GM12891 (cell line): ENCODE results near the gene PPHLN1.
"Not testable (repeated sequence)": the region's sequence is repeated elsewhere in the genome, so short reads cannot be mapped to it uniquely, and the experiment has no call there.

Source experiments
- DNase-seq: peaks from one replicate; pipeline ENCODE4 v3.0.0; 2011; ENCODE audit warnings: low spot score; ENCODE audit not compliant: insufficient read length
- FAIRE-seq: peaks from 2 replicates; lab custom pipeline; 2011; peaks lifted over from hg19 to GRCh38; lab: Jason Lieb, UNC
- PAX5 ChIP-seq: IDR thresholded peaks from 2 replicates; pipeline ENCODE4 v1.6.1; 2011; ENCODE audit warnings: low read length, moderate library complexity, mild to moderate bottlenecking; ENCODE audit not compliant: insufficient read depth, severe bottlenecking
- POLR2A ChIP-seq: IDR thresholded peaks from 2 replicates; pipeline ENCODE4 v1.6.1; 2011; ENCODE audit warnings: low read depth, low read length, control low read depth
- POLR2AphosphoS5 ChIP-seq: IDR thresholded peaks from 2 replicates; pipeline ENCODE4 v1.6.1; 2011; ENCODE audit warnings: low read depth, low read length, control low read depth
- POU2F2 ChIP-seq: IDR thresholded peaks from 2 replicates; pipeline ENCODE4 v1.6.1; 2011; ENCODE audit warnings: low read depth, mild to moderate bottlenecking, control low read depth, low read length, moderate library complexity
- SPI1 ChIP-seq: IDR thresholded peaks from 2 replicates; pipeline ENCODE4 v1.6.1; 2011; ENCODE audit warnings: low read depth, low read length, control low read depth
- TAF1 ChIP-seq: IDR thresholded peaks from 2 replicates; pipeline ENCODE4 v1.6.1; 2011; ENCODE audit warnings: low read depth, low read length, control low read depth

PPHLN1 gene

DNA sequence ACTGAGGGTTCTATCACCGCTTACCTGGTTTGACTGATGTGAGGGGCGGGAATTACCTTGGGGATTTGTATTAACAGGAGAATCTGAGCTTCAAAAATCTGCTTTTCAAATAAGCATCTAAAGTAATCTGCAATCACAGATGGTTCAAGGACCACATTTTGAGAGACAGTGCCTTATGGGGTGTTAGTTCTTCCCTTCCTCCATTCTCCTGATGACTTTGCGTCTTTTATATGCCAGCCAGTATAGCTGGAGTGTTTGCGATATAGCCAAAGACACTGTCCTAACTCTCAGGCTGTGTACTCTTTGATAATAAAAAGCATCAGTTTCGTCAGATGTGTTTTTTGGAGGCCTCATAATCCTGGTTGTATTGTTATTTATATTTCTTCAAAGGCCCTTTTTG lies 39.5 kb downstream of the PPHLN1 start:
- DNase-seq (no peak), FAIRE-seq (no peak)
- no peak for TF ChIP-seq TAF1
- TF ChIP-seq POLR2AphosphoS5, result no peak
- no peak for TF ChIP-seq POU2F2
- TF ChIP-seq SPI1, result no peak
- no peak for TF ChIP-seq PAX5
- TF ChIP-seq POLR2A, result no peak

DNA sequence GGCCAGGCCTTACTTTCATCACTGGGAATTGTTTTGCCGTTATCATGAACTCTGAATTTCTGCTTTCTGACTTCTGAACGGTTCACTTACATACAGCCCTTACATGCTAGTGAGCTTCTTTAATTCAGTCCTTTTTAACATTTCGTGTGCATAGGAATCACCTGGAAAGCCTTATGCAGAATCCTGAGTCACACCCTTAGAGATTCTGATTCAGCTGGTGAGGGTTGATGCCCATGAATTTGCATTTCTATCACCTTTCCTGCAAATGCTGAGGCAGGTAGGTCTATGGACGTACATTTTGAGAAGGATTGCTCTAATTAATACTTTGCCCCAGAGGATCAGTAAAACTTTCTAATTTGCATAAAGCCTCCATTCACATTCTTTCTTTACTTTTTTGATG lies 44.0 kb downstream of the PPHLN1 start:
- no peak for DNase-seq
- no peak for TF ChIP-seq TAF1
- TF ChIP-seq SPI1, result no peak
- TF ChIP-seq POU2F2, result no peak
- TF ChIP-seq POLR2A, result no peak
- TF ChIP-seq POLR2AphosphoS5, result no peak
- TF ChIP-seq PAX5, result no peak
- FAIRE-seq, result no peak

DNA sequence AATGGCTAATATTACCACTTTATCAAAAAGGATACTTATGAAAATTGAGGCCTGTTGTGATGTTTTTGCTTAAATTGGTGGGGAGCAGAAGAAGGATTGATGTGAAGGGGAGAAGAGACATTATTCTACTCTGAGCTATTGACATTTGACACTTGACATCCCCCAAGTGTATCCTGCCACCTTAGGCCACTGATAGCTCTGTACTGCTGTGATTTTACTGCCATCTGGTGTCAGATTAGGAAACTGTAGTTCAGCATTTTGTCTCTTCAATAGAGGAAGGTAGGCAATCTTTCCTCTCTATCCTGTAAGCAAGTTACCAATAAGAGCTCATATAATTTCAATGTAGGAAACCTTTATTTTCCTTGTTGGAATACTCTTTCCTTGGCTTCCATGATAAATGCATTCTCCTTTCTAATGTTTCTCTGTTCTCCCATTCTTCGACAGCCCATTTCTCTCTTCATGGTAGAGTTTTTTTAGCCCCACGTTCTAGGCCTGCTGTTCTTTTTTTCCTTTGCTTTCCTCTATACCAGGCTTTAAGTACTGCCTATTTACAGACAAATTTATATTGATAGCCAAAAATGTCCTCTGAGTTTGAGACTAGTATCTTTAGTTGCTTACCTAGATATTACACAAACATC lies 46.3 kb downstream of the PPHLN1 start:
- TF ChIP-seq POLR2A (no peak), POLR2AphosphoS5 (no peak), POU2F2 (no peak), SPI1 (no peak), TAF1 (no peak), PAX5 (no peak)
- FAIRE-seq (peak; percentile 92), DNase-seq (peak; percentile 5)

DNA sequence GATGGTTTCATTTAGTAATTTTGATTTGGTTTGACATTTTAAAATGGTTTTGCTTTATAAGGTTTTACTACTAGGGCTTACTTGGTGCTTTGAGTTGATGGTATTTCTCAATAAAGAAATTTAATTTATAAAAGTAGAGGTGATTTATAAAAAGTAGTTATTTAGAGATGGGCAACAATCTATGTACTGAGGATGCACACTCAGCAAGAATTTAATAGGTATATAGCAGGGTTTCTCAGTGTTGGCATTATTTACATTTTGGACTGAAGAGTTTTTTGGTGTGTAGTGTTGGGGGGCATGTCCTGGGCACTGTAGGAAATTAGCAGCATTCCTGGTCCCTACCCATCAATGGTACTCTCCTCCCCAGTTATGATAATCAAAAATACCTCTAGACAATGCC lies 47.7 kb downstream of the PPHLN1 start:
- no peak for FAIRE-seq
- no peak for TF ChIP-seq SPI1
- no peak for TF ChIP-seq POLR2AphosphoS5
- no peak for TF ChIP-seq PAX5
- TF ChIP-seq POLR2A, result no peak
- no peak for TF ChIP-seq POU2F2
- TF ChIP-seq TAF1, result no peak

DNA sequence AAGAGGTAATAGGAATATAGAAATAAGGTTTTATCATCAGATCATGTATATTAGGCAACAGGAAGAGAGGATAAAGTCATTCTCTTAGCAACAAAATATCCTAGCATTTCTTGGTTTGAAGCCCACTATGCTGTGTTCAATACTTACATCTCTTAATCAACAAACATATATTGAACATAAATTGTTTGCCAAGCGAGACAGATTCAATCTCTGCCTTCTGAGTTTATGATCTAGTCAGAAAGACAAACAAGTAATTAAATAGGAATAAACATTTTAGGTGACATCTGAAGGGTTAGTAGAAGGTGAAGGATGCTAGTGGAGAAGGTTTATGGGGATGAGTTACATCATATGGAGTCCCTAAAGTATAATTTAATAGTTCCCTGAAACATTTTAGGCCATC lies 54.8 kb downstream of the PPHLN1 start:
- DNase-seq, result no peak
- no peak for FAIRE-seq
- TF ChIP-seq POU2F2 (no peak), PAX5 (no peak), TAF1 (no peak), SPI1 (no peak), POLR2AphosphoS5 (no peak), POLR2A (no peak)

More for the DNA sequence above, 47.7 kb downstream of the PPHLN1 start:
- DNase-seq, result no peak

DNA sequence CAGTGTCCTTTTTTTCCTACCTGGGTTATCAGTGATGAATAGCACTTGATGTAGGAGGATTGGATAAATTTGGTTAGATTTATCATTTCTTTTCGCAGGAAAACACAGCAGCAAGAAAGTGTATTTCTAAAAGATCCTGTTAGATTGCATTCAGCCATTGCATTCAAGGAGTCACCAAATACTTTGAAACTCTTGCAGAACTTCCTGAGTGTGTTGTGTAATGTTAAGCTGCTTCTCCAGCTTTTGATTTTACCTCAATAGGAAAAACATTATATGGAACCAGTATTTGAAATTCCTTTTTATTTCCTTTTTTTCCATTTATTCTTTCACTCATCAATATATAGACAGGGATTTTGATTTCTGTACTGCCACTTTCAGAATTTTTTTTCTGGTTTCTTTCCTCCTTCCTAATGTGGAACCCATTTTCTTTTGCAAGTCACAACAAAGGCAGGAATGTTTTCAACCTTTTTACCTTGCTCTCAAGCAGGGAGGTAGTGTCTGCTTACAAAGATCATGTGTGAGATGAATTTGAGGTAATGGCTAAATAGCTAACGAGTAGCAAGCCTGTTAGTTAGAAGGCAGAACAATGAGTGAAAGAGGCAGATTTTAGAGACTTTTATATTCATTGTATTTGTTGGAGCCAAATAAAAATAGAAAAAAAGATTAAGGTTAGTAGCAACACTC lies 56.2 kb downstream of the PPHLN1 start:
- peak; percentile 16 for FAIRE-seq
- no peak for TF ChIP-seq PAX5
- no peak for TF ChIP-seq TAF1
- TF ChIP-seq SPI1, result no peak
- TF ChIP-seq POLR2A, result no peak
- TF ChIP-seq POU2F2, result no peak
- no peak for TF ChIP-seq POLR2AphosphoS5
- DNase-seq, result no peak

DNA sequence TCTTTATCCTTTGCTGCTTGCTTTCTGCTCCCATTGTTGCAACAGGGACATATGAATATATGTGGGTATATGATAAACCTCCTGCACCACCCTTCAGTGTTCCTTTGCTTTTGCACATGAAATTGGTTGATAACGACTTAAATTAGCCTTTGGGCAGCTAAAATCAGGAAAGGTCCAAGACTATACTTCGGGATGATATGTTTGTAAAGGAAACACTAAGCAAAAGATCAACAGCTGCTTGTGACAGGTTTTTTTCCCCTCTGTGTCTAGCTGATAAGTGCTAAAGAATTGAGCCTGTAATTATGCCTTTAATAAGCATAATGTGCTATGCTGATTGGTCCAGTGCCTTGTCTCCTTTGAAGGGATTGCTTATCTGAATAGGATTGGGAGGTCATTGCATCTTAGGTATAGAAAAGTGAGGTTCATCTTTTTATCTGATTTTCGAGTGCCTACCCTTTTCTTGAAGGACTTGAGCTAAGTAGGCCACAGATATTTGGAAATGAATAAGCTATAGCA lies 59.4 kb downstream of the PPHLN1 start:
- FAIRE-seq (no peak), DNase-seq (no peak)
- TF ChIP-seq POLR2A (no peak), PAX5 (no peak), TAF1 (no peak), POU2F2 (no peak), POLR2AphosphoS5 (no peak), SPI1 (no peak)

DNA sequence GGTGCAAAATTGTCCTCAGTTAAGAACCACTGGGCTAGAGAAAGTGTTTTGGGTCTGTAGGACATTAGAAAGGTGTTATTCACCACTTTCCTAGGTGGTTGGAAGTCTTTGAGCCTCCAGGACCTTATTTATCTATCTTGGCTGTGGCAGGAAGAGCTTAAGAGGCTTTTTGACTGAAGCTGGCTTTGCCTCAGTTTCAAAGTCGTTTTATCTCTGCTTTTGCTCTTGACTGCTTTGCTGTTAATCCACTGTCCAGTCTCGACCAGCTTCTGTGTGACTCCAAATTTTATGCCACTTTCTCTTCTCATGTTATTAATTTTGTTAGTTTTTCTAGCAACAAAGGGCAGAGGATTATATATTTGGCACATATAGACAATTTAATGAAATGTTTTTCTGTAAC lies 60.3 kb downstream of the PPHLN1 start:
- TF ChIP-seq POLR2A, result no peak
- no peak for TF ChIP-seq SPI1
- TF ChIP-seq POU2F2, result no peak
- FAIRE-seq (no peak), DNase-seq (no peak)

DNA sequence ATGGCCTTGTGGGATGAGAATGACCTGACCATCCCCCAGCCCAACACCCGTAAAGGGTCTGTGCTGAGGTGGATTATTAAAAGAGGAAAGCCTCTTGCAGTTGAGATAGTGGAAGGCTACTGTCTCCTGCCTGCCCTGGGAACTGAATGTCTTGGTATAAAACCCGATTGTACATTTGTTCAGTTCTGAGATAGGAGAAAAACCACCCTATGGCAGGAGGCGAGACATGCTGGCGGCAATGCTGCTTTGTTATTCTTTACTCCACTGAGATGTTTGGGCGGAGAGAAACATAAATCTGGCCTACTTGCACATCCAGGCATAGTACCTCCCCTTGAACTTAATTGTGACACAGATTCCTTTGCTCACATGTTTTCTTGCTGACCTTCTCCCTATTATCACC lies 62.1 kb downstream of the PPHLN1 start:
- FAIRE-seq, DNase-seq: not testable (repeated sequence)

DNA sequence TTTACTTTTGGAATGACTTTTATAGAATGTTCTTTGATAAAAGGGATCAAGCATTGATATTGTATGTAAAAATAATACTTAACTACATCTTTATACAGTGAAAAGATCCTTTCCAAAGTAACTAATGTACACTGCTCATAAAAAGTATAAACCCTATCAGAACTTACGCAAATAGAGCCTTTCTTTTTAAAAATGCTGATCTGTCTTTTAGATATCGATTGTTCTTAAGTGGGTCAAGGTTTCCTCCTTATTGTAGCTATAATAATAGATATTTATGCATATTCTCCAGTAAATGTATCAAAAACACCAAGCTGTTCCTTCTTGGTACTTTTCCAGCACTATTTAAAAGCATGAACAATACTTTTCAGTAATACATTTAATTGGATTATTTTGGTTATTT lies 68.5 kb downstream of the PPHLN1 start:
- DNase-seq, result no peak
- FAIRE-seq, result no peak
- TF ChIP-seq TAF1, result no peak
- no peak for TF ChIP-seq SPI1
- no peak for TF ChIP-seq POLR2A
- no peak for TF ChIP-seq PAX5
- TF ChIP-seq POLR2AphosphoS5, result no peak
- no peak for TF ChIP-seq POU2F2
